Stomach (tissue), 9 donors: ENCODE data around the gene C18orf54. TPM values are rescaled to one million over a fixed set of nuclear protein-coding genes. Genes with fewer than 3 reads are reported as not detected.
"Not testable (repeated sequence)": the region's sequence is repeated elsewhere in the genome, so short reads cannot be mapped to it uniquely, and the experiment has no call there.

ENCODE experiments used
- DNase-seq, 2 donors: peaks; one replicate each; pipeline versions ENCODE4 v3.0.0 to v3.0.0-alpha.2; 2013 to 2019
- H3K27ac ChIP-seq, 5 donors: fragments of 200-600 bp in 4 of 5; sonication (generic) in 4 of 5; one replicate each; pipeline ENCODE4 v1.5.1; 2013 to 2019; ENCODE audit warnings: mild to moderate bottlenecking in 1 of 5, moderate library complexity in 1 of 5
- H3K27me3 ChIP-seq, 3 donors: fragments of 200-600 bp; sonication (generic); one replicate each; pipeline ENCODE4 v1.5.1; 2017 to 2019; ENCODE audit warnings: mixed run types in 1 of 3
- H3K36me3 ChIP-seq, 4 donors: fragments of 200-600 bp; sonication (generic); 1 replicate in 3 of 4; 2 replicates in 1 of 4; pipeline ENCODE4 v1.5.1; 2016 to 2019
- H3K4me1 ChIP-seq, 4 donors: fragments of 200-600 bp; sonication (generic); one replicate each; pipeline ENCODE4 v1.5.1; 2016 to 2019
- H3K4me3 ChIP-seq, 4 donors: fragments of 200-600 bp; sonication (generic) in 3 of 4; one replicate each; pipeline ENCODE4 v1.5.1; 2016 to 2019; ENCODE audit warnings: mild to moderate bottlenecking in 1 of 4
- H3K9me3 ChIP-seq, 4 donors: fragments of 200-600 bp; sonication (generic); one replicate each; pipeline ENCODE4 v1.5.1; 2016 to 2019
- EP300 ChIP-seq: sonication (generic); formaldehyde crosslinking; IDR thresholded peaks from one replicate; pipeline ENCODE4 v1.6.1; 2017; ENCODE audit warnings: antibody characterized with exemption
- POLR2A ChIP-seq, 4 donors: fragments of 450-650 bp; IDR thresholded peaks; one replicate each; pipeline ENCODE4 v1.6.1; 2016; ENCODE audit warnings: antibody characterized with exemption in 4 of 4, control low read depth in 2 of 4, mild to moderate bottlenecking in 1 of 4, moderate library complexity in 1 of 4
- POLR2AphosphoS5 ChIP-seq, 3 donors: sonication (generic); formaldehyde crosslinking; IDR thresholded peaks; one replicate each; pipeline ENCODE4 v1.6.1; 2016; ENCODE audit warnings: antibody characterized with exemption in 3 of 3
- WGBS, 5 donors: extraction: QIAGEN DNeasy Blood & Tissue Kit in 3 of 5; methylation state at CpG; one replicate each; pipeline versions ENCODE4 v1.1.5 to v1.1.7; 2013 to 2018; 5-methylcytosine and 5-hydroxymethylcytosine counted together
- intact Hi-C: fragments of 100-400 bp; cut with DNase I; formaldehyde crosslinking; loops from one replicate; pipeline ENCODE4 v1.15.1; 2023; ENCODE audit warnings: low total_unique reads
- polyA plus RNA-seq, 3 donors: library from polyadenylated mRNA; stranded (reverse); fragments of 200-250 nt; gene quantifications; one replicate each; pipeline ENCODE4 v1.2.3, GENCODE V29; 2013
- total RNA-seq, 5 donors: library from RNA; depleted of rRNA; stranded (reverse); fragments of >200 nt; gene quantifications; one replicate each; pipeline versions ENCODE4 v1.1.0 to v1.2.3, GENCODE V29; 2014 to 2016
- TF ChIP-seq, protein P1 (sequence below), 7 experiments: fragments of 450-650 bp in 4 of 7; fragments of 200-600 bp in 3 of 7; sonication (generic) in 3 of 7; IDR thresholded peaks; one replicate each; pipeline ENCODE4 v1.5.1; 2016 to 2019; ENCODE audit warnings: antibody characterized with exemption in 7 of 7, control low read depth in 2 of 7, mild to moderate bottlenecking in 1 of 7
- donor health status: healthy with polysubstance abuse.
- donor health status: Bipolar disorder and iron deficiency.
- donor health status: healthy.

C18orf54 gene
- total and polyA plus RNA-seq, 8 donors: 0.68 to 4.0 (median 0.89) TPM; not detected in 3

DNA sequence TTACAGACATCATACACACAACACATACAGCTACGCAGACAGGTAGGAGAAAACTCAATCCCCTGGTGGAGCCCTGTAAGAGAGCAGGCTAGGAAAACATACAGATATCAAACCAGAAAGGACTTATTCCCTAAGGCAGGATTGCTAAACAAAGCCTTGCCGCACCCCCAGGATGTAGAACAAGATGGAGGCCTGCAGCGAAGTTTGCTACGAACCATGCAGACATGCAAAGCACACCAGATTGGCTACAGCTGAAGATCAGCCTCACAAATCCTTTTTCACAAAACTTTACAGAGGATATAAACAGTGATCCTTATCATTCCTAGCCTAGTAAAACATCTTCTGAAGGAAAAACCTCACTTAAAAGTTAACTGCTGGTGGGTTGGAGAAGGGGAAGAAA is 28.3 kb downstream of the C18orf54 start:
- H3K36me3 ChIP-seq: no peaks in the 10 kb centered on the region
- TF ChIP-seq, protein P1, sequence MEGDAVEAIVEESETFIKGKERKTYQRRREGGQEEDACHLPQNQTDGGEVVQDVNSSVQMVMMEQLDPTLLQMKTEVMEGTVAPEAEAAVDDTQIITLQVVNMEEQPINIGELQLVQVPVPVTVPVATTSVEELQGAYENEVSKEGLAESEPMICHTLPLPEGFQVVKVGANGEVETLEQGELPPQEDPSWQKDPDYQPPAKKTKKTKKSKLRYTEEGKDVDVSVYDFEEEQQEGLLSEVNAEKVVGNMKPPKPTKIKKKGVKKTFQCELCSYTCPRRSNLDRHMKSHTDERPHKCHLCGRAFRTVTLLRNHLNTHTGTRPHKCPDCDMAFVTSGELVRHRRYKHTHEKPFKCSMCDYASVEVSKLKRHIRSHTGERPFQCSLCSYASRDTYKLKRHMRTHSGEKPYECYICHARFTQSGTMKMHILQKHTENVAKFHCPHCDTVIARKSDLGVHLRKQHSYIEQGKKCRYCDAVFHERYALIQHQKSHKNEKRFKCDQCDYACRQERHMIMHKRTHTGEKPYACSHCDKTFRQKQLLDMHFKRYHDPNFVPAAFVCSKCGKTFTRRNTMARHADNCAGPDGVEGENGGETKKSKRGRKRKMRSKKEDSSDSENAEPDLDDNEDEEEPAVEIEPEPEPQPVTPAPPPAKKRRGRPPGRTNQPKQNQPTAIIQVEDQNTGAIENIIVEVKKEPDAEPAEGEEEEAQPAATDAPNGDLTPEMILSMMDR (IDR thresholded peaks at IDR 0.05): no peak
- TF ChIP-seq EP300 (no peak), POLR2AphosphoS5 (IDR thresholded peaks at IDR 0.05) (no peak), POLR2A (IDR thresholded peaks at IDR 0.05) (no peak)
- no peak overlapping the region for H3K4me3 ChIP-seq
- peaks cover 0 to 4% (median 0%) of the 10 kb centered on the region in 3 donors for H3K27me3 ChIP-seq
- no peak for DNase-seq
- H3K4me1 ChIP-seq: no peaks in the 10 kb centered on the region
- no peaks in the 10 kb centered on the region for H3K9me3 ChIP-seq
- H3K27ac ChIP-seq: no peak overlapping the region
- intact Hi-C loops: no loop called here
- 56 to 83% (median 69%) methylated on average over 4 of the region's 4 CpGs for WGBS, 5 donors

- H3K36me3 ChIP-seq, H3K4me3 ChIP-seq, H3K4me1 ChIP-seq, intact Hi-C loops, DNase-seq, H3K27ac ChIP-seq, H3K9me3 ChIP-seq, H3K27me3 ChIP-seq: not testable (repeated sequence)
- WGBS, 5 donors: 95 to 98% (median 96%) methylated on average over 20 to 23 of the region's 23 CpGs
Observed at GRCh38 chr18:54386800-54387495, 29.2 kb downstream of the C18orf54 start.

DNA sequence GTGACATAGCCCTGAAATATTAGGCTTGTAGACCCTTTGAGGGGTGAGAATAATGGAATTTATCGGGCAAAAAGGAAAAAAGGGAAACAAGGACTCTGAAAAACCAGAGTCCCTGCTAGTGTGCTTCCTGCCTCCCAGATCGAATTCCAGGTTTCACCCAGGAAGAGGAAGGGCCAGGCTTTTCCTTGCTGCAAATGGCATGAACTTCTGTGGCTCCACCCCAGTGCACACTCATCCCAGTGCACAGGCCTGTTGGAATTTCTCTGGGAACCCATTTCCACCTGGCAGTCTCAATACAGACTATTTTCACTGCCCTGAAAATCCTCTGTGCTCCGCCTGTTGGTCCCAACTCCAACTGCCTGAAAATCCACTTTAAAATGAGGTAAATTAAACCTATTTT is 29.9 kb downstream of the C18orf54 start:
- H3K27me3 ChIP-seq: peaks cover 0 to 4% (median 0%) of the 10 kb centered on the region in 3 donors
- H3K9me3 ChIP-seq: no peaks in the 10 kb centered on the region
- no peak for TF ChIP-seq POLR2AphosphoS5 (IDR thresholded peaks at IDR 0.05)
- TF ChIP-seq, protein P1 (IDR thresholded peaks at IDR 0.05): no peak
- TF ChIP-seq EP300: no peak
- TF ChIP-seq POLR2A (IDR thresholded peaks at IDR 0.05): no peak
- no peak overlapping the region for H3K4me3 ChIP-seq
- H3K27ac ChIP-seq: no peak overlapping the region
- 84 to 99% (median 93%) methylated on average over 3 of the region's 3 CpGs for WGBS, 5 donors
- no peaks in the 10 kb centered on the region for H3K36me3 ChIP-seq
- intact Hi-C loops: no loop called here
- no peak for DNase-seq
- H3K4me1 ChIP-seq: no peaks in the 10 kb centered on the region

DNA sequence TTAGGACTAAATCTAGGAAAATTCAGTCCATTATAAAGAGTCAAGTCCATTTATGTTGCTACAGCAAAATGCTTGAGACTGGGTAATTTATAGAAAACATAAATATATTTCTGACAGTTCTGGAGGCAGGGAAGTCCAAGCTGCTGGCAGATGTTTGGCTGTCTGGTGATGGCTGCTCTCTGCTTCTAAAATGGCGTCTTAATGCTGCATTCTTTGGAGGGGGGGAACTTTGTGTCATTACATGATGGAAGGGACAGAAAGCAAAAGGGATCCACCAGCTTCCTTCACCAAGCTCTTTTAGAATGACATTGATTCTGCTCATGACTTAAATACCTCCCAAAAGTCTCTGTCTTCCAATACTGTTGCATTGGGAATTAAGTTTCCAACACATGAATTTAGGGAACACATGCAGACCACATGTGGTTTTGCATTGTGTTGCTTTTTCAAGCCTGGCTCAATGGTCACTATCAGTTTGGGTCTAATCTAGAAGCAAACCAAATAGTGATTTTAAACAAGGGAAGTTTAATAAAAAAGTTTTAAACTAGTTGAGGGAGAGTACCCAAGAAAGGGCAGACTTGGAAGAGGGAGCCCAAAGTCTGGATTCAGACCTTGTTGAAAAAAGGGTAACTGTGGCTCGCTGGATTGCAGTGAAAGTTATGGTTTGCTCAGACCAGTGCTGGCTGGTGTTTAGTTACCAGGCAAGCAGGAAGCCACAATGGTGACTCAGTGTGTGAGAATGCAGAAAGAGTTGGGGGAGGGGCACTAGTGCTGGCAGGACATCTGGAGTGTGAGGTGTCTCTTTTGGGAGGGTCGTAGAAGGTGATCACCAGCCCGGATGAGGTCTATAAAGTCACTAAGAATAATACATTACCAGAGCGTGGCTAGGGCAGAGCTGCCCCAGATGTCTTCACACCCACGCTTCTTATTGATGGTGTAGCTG is 30.8 kb downstream of the C18orf54 start:
- Histone ChIP-seq H3K4me1 (no peaks in the 10 kb centered on the region), H3K4me3 (no peak overlapping the region), H3K9me3 (no peaks in the 10 kb centered on the region), H3K27me3 (peaks cover 0 to 4% (median 0%) of the 10 kb centered on the region in 3 donors), H3K36me3 (no peaks in the 10 kb centered on the region), H3K27ac (no peak overlapping the region)
- intact Hi-C loops: no loop called here
- WGBS, 5 donors: 44 to 58% (median 49%) methylated on average over 6 of the region's 6 CpGs
- TF ChIP-seq POLR2AphosphoS5 (IDR thresholded peaks at IDR 0.05) (no peak), POLR2A (IDR thresholded peaks at IDR 0.05) (no peak), EP300 (no peak)
- TF ChIP-seq, protein P1 (IDR thresholded peaks at IDR 0.05): no peak
- DNase-seq: peak in 1 of 2 donors; percentile 40
